Keratinocyte (primary cell): ENCODE measurements around the gene ZSCAN16. TPM values are rescaled to one million over a fixed set of nuclear protein-coding genes. Genes with fewer than 3 reads are reported as not detected.
"Not testable (repeated sequence)": the region's sequence is repeated elsewhere in the genome, so short reads cannot be mapped to it uniquely, and the experiment has no call there.

Experiments
- DNase-seq: peaks from one replicate; pipeline ENCODE4 v3.0.0-alpha.2; 2011; ENCODE audit warnings: low read depth, missing footprints, low spot score
- FAIRE-seq: peaks from 2 replicates; lab custom pipeline; 2011; peaks lifted over from hg19 to GRCh38; lab: Jason Lieb, UNC
- H2AFZ ChIP-seq: 2 replicates; pipeline ENCODE4 v1.6.0; 2012; ENCODE audit warnings: low read length, control low read depth, inconsistent platforms; ENCODE audit not compliant: control insufficient read depth
- H3K27ac ChIP-seq: 2 replicates; pipeline ENCODE4 v1.5.1; 2011; ENCODE audit warnings: low read length; ENCODE audit not compliant: control insufficient read depth, insufficient read depth
- H3K27me3 ChIP-seq: 3 replicates; pipeline ENCODE4 v1.6.0; 2011; ENCODE audit warnings: low read length; ENCODE audit not compliant: control insufficient read depth, insufficient read depth; ENCODE audit errors: extremely low read depth
- H3K36me3 ChIP-seq, 2 experiments: 2 replicates in 1 of 2; 3 replicates in 1 of 2; pipeline ENCODE4 v1.5.1; 2011; ENCODE audit warnings: low read length in 2 of 2, mild to moderate bottlenecking in 1 of 2; ENCODE audit not compliant: control insufficient read depth in 2 of 2, insufficient read depth in 2 of 2; ENCODE audit errors: extremely low read depth in 1 of 2
- H3K4me1 ChIP-seq: 3 replicates; pipeline ENCODE4 v1.5.1; 2011; ENCODE audit warnings: low read length; ENCODE audit not compliant: control insufficient read depth, insufficient read depth; ENCODE audit errors: extremely low read depth
- H3K4me2 ChIP-seq: 3 replicates; pipeline ENCODE4 v1.6.0; 2011; ENCODE audit warnings: low read depth, low read length; ENCODE audit not compliant: control insufficient read depth, insufficient read depth; ENCODE audit errors: extremely low read depth
- H3K4me3 ChIP-seq, 3 experiments: fragments of 200-600 bp in 1 of 3; sonication (generic) in 1 of 3; 2 replicates in 2 of 3; 3 replicates in 1 of 3; pipeline ENCODE4 v1.5.1; 2011 to 2016; ENCODE audit warnings: low read length in 3 of 3, mild to moderate bottlenecking in 3 of 3, control low read depth in 2 of 3, inconsistent platforms in 1 of 3, low read depth in 1 of 3, mixed read lengths in 1 of 3, mixed run types in 1 of 3, moderate library complexity in 1 of 3; ENCODE audit not compliant: control insufficient read depth in 2 of 3, insufficient read depth in 2 of 3; ENCODE audit errors: extremely low read depth in 1 of 3
- H3K79me2 ChIP-seq: 2 replicates; pipeline ENCODE4 v1.6.0; 2012; ENCODE audit warnings: low read length; ENCODE audit not compliant: control insufficient read depth, insufficient read depth
- H3K9ac ChIP-seq: 3 replicates; pipeline ENCODE4 v1.6.0; 2011; ENCODE audit warnings: low read length; ENCODE audit not compliant: control insufficient read depth, insufficient read depth; ENCODE audit errors: extremely low read depth
- H3K9me1 ChIP-seq: 3 replicates; pipeline ENCODE4 v1.6.0; 2011; ENCODE audit warnings: low read length; ENCODE audit not compliant: control insufficient read depth, insufficient read depth; ENCODE audit errors: extremely low read depth
- H3K9me3 ChIP-seq: 2 replicates; pipeline ENCODE4 v1.5.1; 2012; ENCODE audit warnings: low read depth, low read length; ENCODE audit not compliant: control insufficient read depth
- H4K20me1 ChIP-seq: 3 replicates; pipeline ENCODE4 v1.6.0; 2011; ENCODE audit warnings: low read length; ENCODE audit not compliant: control insufficient read depth, insufficient read depth; ENCODE audit errors: extremely low read depth
- CTCF ChIP-seq, 3 experiments: IDR thresholded peaks in 1 of 3; conservative IDR thresholded peaks in 1 of 3; optimal IDR thresholded peaks in 1 of 3; 2 replicates in 2 of 3; 3 replicates in 1 of 3; pipeline versions ENCODE3 to v1.5.1; 2011; ENCODE audit warnings: low read length in 3 of 3, mild to moderate bottlenecking in 3 of 3, moderate library complexity in 2 of 3, control low read depth in 1 of 3, inconsistent platforms in 1 of 3; ENCODE audit not compliant: insufficient read depth in 2 of 3; ENCODE audit errors: extremely low read depth in 1 of 3
- EZH2 ChIP-seq: IDR thresholded peaks from one replicate; pipeline ENCODE4 v1.6.1; 2012; ENCODE audit warnings: inconsistent platforms, mild to moderate bottlenecking, low read length, moderate library complexity
- dilution Hi-C: fragments of 300-500 bp; cut with MboI; formaldehyde crosslinking; loops from one replicate; pipeline ENCODE4 v1.7.0; 2020; ENCODE audit warnings: low sequenced_read_pairs; ENCODE audit not compliant: extremely low pct_ligation_motif_present
- polyA plus RNA-seq, 5 experiments: library from polyadenylated mRNA; depleted of rRNA in 3 of 5; stranded (reverse) in 3 of 5; stranded (forward) in 1 of 5; unstranded in 1 of 5; fragments of >200 nt; gene quantifications; 1 replicate in 1 of 5; 2 replicates in 3 of 5; 3 replicates in 1 of 5; pipeline versions ENCODE4 v1.2.1 to v1.2.3, GENCODE V29; 2011 to 2012; ENCODE audit warnings: missing spikeins in 2 of 5, low read depth in 1 of 5, low replicate concordance in 1 of 5

The ZSCAN16 gene
- polyA plus RNA-seq, 1 donor (not counting 4 experiments of a cell fraction or from before 2014, with no cell fraction given) = 1.5 TPM

GRCh38 chr6:28118217-28118616, 6.2 kb upstream of the ZSCAN16 start:
- Histone ChIP-seq H3K27me3 (no peaks in the 10 kb centered on the region), H2AFZ (no peak overlapping the region), H3K9me3 (no peaks in the 10 kb centered on the region), H4K20me1 (no peaks in the 10 kb centered on the region), H3K27ac (no peak overlapping the region), H3K4me3 (no peak overlapping the region), H3K9ac (no peak overlapping the region), H3K9me1 (no peaks in the 10 kb centered on the region), H3K36me3 (peaks cover 4 to 9% of the 10 kb centered on the region in 2 experiments), H3K79me2 (no peaks in the 10 kb centered on the region), H3K4me2 (no peak overlapping the region), H3K4me1 (no peaks in the 10 kb centered on the region)
- no peak for TF ChIP-seq EZH2
- TF ChIP-seq CTCF (optimal IDR thresholded peaks at IDR 0.05 in 1 of 3, IDR thresholded peaks at IDR 0.05 in 1 of 3, conservative IDR thresholded peaks at IDR 0.05 in 1 of 3; ENCODE audit: extremely low read depth in 1 of 3, insufficient read depth in 2 of 3, low read length in 3 of 3) = no peak
- FAIRE-seq (no peak), DNase-seq (no peak)
- dilution Hi-C loops = no loop called here

GRCh38 chr6:28121876-28122275, 2.5 kb upstream of the ZSCAN16 start:
- Histone ChIP-seq H3K4me3 (no peak overlapping the region), H3K9me3 (no peaks in the 10 kb centered on the region), H3K4me2 (no peak overlapping the region), H3K27me3 (no peaks in the 10 kb centered on the region), H3K36me3 (peaks cover 0 to 6% of the 10 kb centered on the region in 2 experiments), H3K79me2 (no peaks in the 10 kb centered on the region), H2AFZ (no peak overlapping the region), H3K4me1 (peaks cover 9% of the 10 kb centered on the region), H3K9ac (no peak overlapping the region), H4K20me1 (no peaks in the 10 kb centered on the region), H3K9me1 (no peaks in the 10 kb centered on the region), H3K27ac (no peak overlapping the region)
- FAIRE-seq (no peak), DNase-seq (no peak)
- dilution Hi-C loops = no loop called here
- TF ChIP-seq EZH2 (no peak), CTCF (optimal IDR thresholded peaks at IDR 0.05 in 1 of 3, IDR thresholded peaks at IDR 0.05 in 1 of 3, conservative IDR thresholded peaks at IDR 0.05 in 1 of 3; ENCODE audit: extremely low read depth in 1 of 3, insufficient read depth in 2 of 3, low read length in 3 of 3) (no peak)

- H3K27ac ChIP-seq, H3K4me2 ChIP-seq, H2AFZ ChIP-seq, H3K9me1 ChIP-seq, H4K20me1 ChIP-seq, H3K79me2 ChIP-seq, H3K36me3 ChIP-seq, H3K27me3 ChIP-seq, H3K9ac ChIP-seq, H3K9me3 ChIP-seq, DNase-seq, FAIRE-seq, H3K4me3 ChIP-seq, dilution Hi-C loops, H3K4me1 ChIP-seq: not testable (repeated sequence)
Observed at GRCh38 chr6:28122283-28122682, 2.1 kb upstream of the ZSCAN16 start.
